Stimulated activated CD4-positive, alpha-beta T cell treated with anti-CD3 and anti-CD28 coated beads, Interleukin-12 subunit alpha, Interleukin-12 subunit beta, amount 100 ng/mL, for 48 hours (primary cell): ENCODE data around the gene GNPTAB.
"Not testable (repeated sequence)": the region's sequence is repeated elsewhere in the genome, so short reads cannot be mapped to it uniquely, and the experiment has no call there.

Experiments used
- DNase-seq, 3 donors: peaks; one replicate each; pipeline ENCODE4 v3.0.0-alpha.2; 2020; ENCODE audit warnings: low read depth in 2 of 3, low spot score in 1 of 3

GNPTAB gene

GRCh38 chr12:101852998-101853397 is 22.2 kb upstream of the GNPTAB start:
- DNase-seq: no peak

- DNase-seq: no peak
Measured at GRCh38 chr12:101850199-101850598, 19.4 kb upstream of the GNPTAB start.

GRCh38 chr12:101847325-101847724 is 16.6 kb upstream of the GNPTAB start:
- DNase-seq: no peak

- DNase-seq: no peak
Measured at GRCh38 chr12:101845137-101845711, 14.5 kb upstream of the GNPTAB start.

GRCh38 chr12:101841069-101841468 is 10.3 kb upstream of the GNPTAB start:
- no peak for DNase-seq

- DNase-seq: peak; percentile 21 to 77 (median 55)
Measured at GRCh38 chr12:101839324-101840283, 8.8 kb upstream of the GNPTAB start.

- no peak for DNase-seq
Measured at GRCh38 chr12:101838628-101839323, 8.0 kb upstream of the GNPTAB start.

- no peak for DNase-seq
Measured at GRCh38 chr12:101832030-101832429, 1.3 kb upstream of the GNPTAB start.

GRCh38 chr12:101829639-101830366 is 956 bp downstream of the GNPTAB start:
- no peak for DNase-seq

- no peak for DNase-seq
Measured at GRCh38 chr12:101828463-101829196, 2.1 kb downstream of the GNPTAB start.

GRCh38 chr12:101826766-101827368 is 3.9 kb downstream of the GNPTAB start:
- DNase-seq: no peak

GRCh38 chr12:101824831-101825230 is 5.9 kb downstream of the GNPTAB start:
- DNase-seq: no peak

- DNase-seq: peak; percentile 34 to 61 (median 57)
Measured at GRCh38 chr12:101823891-101824290, 6.9 kb downstream of the GNPTAB start.

GRCh38 chr12:101823039-101823438 is 7.7 kb downstream of the GNPTAB start:
- no peak for DNase-seq

GRCh38 chr12:101819467-101819866 is 11.3 kb downstream of the GNPTAB start:
- DNase-seq: no peak

GRCh38 chr12:101818689-101819088 is 12.1 kb downstream of the GNPTAB start:
- not testable (repeated sequence) for DNase-seq

GRCh38 chr12:101813117-101813516 is 17.6 kb downstream of the GNPTAB start:
- DNase-seq: no peak

- DNase-seq: not testable (repeated sequence)
Measured at GRCh38 chr12:101812716-101813115, 18.0 kb downstream of the GNPTAB start.

GRCh38 chr12:101811342-101811741 is 19.4 kb downstream of the GNPTAB start:
- not testable (repeated sequence) for DNase-seq

- DNase-seq: no peak
Measured at GRCh38 chr12:101809208-101809607, 21.6 kb downstream of the GNPTAB start.
